Esophagus squamous epithelium (tissue), 4 donors: ENCODE results near the gene ZNF532.

Experiments used
- POLR2A ChIP-seq, 4 donors: fragments of 450-650 bp; IDR thresholded peaks; one replicate each; pipeline ENCODE4 v1.6.1; 2017; ENCODE audit warnings: antibody characterized with exemption in 4 of 4, mild to moderate bottlenecking in 4 of 4, moderate library complexity in 3 of 4
- TF ChIP-seq, protein P1 (sequence below), 6 experiments: fragments of 450-650 bp in 4 of 6; fragments of 200-600 bp in 2 of 6; sonication (generic) in 2 of 6; IDR thresholded peaks; one replicate each; pipeline ENCODE4 v1.5.1; 2016 to 2019; ENCODE audit warnings: antibody characterized with exemption in 6 of 6, mild to moderate bottlenecking in 4 of 6, moderate library complexity in 4 of 6

DNA sequence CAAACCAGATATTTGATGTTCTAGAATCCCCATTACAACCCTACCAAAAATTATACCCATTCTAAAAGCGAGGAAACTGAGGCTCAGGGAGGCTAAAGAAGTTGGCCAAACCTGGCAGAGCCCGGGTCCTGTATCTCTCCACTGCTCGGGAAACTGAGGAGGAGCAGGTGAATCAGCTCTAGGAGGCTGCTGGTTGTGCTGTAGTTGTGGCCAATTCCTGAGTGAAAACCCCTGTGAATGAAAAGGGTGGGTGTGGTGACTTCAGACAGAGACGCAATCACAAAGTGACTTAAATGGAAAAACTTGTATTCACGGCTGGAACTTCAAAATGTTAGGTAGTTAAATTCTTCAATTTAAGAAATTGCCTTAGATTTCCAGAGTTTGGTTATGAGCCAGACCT is 169.3 kb downstream of the ZNF532 start:
- TF ChIP-seq, protein P1, sequence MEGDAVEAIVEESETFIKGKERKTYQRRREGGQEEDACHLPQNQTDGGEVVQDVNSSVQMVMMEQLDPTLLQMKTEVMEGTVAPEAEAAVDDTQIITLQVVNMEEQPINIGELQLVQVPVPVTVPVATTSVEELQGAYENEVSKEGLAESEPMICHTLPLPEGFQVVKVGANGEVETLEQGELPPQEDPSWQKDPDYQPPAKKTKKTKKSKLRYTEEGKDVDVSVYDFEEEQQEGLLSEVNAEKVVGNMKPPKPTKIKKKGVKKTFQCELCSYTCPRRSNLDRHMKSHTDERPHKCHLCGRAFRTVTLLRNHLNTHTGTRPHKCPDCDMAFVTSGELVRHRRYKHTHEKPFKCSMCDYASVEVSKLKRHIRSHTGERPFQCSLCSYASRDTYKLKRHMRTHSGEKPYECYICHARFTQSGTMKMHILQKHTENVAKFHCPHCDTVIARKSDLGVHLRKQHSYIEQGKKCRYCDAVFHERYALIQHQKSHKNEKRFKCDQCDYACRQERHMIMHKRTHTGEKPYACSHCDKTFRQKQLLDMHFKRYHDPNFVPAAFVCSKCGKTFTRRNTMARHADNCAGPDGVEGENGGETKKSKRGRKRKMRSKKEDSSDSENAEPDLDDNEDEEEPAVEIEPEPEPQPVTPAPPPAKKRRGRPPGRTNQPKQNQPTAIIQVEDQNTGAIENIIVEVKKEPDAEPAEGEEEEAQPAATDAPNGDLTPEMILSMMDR (IDR thresholded peaks at IDR 0.05), result no peak
- TF ChIP-seq POLR2A (IDR thresholded peaks at IDR 0.05), result no peak
